NCI-H526 treated with DMSO at 0.1 percent for 48 hours (cell line): ENCODE data around the gene PHGDH.
A peak's percentile ranks its signal among the peaks of the same experiment; 100 is the strongest.

Source experiments
- DNase-seq: peaks from one replicate; lab custom pipeline; 2025; lab: John Stamatoyannopoulos, UW

Gene PHGDH

DNA sequence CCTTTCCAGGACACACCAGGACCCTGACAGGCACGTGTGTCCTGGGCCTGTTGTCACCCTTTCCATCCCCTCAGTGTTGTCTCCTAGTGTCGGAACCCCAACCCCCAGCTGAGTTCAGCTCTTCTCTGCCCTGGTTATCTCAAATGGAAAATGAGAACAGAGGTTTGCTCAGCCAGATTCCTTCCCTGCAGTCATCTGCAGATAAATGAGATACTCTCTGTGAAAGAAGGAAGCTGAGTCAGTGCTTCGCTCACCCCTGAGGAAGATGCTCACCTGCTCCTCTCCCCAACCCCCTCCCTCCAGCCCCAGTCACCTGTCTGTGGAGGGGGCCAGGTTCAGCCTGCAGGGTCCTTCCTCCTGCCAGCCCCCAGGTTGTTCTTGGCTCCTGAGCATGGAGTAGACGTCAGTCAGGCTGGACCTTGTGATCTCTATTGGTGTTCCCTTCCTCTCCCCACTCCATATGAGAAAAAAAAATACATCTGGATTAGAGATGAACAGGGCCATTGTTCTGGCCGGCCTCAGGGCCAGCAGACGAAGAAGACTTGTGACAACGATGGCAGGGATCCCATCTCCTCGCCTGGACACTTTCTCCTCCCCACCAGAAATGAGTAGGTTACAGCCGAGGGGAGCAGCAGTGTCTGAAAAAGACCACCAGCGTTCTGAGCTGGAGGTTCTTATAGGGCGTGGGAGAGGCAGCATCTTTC lies 20.9 kb downstream of the PHGDH start:
- no peak for DNase-seq

DNA sequence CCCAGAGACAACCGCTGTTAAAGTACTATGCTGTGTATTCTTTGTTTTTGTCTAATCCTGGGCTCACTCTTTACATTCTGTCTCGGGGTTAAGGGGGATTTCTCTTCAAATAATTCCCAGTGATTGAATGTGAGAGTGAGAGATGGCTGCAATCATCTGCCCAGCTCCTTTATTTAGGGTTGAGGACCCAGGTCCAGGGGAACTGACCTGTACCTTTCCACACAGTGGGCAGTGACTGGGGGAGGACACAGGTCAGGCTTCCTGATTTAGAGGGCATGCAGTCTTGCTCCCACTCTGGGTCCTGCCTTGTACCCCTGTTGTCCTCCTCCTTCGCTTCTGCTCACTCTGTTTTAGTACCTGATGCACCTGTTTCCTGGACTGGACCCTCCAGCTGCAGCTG lies 22.0 kb downstream of the PHGDH start:
- DNase-seq = no peak

DNA sequence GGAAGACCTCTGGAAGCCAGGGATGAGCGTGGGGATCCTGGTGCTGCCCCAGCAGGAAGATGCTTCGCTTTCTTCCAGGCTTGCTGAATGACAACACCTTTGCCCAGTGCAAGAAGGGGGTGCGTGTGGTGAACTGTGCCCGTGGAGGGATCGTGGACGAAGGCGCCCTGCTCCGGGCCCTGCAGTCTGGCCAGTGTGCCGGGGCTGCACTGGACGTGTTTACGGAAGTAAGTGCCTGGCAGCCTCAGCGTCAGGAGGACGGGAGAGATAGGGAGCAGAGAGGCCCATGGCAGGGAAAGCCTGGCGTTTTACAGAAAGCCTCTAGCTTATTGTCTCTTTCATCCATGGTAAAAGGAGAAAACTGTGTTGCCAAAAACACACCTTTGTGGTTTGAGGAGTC lies 23.5 kb downstream of the PHGDH start:
- DNase-seq = no peak

DNA sequence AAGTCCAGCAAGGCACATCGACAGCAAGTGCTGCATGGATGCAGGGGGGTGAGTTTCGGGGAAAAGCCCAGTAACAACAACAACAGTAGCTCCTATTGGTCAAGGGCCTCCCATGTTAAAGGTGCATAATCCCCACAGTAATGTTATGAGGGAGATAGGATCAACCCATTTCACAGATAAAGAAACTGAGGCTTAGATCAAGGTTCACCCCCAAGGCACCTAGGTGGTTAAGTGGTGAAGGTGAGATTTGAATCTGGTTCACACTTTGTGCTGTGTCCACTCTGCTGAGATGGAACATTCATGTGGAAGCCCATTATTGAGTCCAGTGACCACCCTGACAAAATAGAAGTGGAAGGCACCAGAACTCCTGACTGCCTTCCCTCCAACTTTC lies 24.9 kb downstream of the PHGDH start:
- DNase-seq = no peak

DNA sequence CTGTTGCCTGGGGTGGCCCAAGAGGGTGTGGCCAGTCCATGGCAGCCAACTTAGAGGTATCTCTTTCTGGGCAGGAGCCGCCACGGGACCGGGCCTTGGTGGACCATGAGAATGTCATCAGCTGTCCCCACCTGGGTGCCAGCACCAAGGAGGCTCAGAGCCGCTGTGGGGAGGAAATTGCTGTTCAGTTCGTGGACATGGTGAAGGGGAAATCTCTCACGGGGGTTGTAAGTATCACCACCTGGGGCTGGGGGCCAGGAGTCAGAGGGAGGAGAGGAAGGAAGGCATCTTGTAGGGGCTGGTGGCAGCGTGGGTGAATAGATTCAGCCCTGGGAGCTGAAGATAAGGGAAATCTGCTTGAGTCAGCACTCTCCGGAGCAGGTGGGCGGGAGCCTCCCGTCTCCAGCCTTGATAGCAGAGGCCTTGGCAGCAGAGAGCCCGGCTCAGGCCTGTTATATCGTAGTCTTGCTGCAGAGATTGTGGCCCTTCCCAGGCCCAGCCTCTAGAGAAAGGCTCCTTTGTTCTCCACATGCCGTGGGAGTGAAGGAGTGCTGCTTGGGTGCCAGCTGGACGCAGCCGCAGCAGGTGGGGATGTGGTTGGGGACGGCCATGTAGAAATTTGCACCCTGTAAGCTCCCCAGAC lies 25.4 kb downstream of the PHGDH start:
- DNase-seq = peak; percentile 79

DNA sequence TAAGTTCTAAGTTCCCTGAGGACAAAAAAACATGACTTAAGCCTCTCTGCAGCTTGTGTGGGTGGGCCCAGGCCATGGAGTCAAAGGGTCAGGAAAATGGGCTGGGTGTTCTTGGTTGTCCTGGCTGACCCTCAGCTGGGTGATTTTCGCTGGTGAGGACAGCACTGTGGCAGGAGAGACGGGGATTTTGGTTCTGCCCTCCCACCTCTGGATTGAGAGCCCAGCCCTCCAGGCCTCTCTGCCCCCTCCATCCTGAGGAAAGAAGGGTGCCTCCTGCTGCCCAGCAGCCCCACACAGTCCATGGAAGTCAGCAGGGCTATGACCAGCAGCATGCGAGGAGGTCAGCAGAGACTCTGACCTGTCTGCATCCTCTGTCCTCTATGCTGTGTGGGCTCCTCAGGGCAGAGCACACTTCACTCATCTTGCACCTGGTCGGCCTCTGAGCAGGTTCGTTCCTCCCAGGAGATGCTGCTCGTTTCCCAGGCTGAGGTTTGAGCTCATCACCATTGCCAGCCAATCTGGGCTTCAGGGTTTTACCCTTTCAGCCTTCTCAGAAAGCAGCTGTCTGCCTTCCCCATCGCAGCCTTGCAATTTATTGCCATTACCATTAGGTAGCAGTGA lies 26.5 kb downstream of the PHGDH start:
- DNase-seq = no peak

DNA sequence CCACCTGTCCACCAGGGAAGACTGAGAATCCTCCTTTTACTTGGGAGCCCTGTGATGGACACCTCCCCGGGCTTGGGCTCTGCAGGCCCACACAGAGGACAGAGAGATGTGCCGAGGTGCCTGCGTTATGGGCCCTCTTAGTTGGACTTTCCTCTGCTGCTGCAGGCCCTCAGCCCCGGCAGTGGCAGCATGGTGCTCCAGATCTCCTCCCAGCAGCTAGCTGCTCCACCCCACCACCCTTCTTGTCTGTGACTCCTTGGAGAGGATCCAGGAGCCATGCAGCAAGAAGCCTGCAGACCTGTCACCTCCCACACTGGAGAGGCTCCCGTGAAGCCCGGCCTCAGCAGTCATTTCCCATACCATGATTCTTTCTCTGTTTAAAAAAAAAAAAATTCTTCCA lies 27.4 kb downstream of the PHGDH start:
- DNase-seq = no peak

DNA sequence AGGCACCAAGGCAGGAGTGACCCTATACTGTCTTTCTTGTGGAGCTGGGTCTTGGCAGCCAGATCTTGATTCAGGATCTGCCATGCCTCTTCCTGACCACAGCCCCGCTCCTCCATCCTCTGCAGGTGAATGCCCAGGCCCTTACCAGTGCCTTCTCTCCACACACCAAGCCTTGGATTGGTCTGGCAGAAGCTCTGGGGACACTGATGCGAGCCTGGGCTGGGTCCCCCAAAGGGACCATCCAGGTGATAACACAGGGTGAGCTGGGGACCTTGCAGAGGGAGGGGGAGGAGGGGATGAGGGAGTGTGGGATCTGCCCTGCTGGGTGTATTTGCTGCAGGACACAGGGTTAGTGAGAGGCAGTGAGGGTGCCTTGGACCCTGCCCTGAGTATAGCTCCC lies 28.5 kb downstream of the PHGDH start:
- DNase-seq = no peak

DNA sequence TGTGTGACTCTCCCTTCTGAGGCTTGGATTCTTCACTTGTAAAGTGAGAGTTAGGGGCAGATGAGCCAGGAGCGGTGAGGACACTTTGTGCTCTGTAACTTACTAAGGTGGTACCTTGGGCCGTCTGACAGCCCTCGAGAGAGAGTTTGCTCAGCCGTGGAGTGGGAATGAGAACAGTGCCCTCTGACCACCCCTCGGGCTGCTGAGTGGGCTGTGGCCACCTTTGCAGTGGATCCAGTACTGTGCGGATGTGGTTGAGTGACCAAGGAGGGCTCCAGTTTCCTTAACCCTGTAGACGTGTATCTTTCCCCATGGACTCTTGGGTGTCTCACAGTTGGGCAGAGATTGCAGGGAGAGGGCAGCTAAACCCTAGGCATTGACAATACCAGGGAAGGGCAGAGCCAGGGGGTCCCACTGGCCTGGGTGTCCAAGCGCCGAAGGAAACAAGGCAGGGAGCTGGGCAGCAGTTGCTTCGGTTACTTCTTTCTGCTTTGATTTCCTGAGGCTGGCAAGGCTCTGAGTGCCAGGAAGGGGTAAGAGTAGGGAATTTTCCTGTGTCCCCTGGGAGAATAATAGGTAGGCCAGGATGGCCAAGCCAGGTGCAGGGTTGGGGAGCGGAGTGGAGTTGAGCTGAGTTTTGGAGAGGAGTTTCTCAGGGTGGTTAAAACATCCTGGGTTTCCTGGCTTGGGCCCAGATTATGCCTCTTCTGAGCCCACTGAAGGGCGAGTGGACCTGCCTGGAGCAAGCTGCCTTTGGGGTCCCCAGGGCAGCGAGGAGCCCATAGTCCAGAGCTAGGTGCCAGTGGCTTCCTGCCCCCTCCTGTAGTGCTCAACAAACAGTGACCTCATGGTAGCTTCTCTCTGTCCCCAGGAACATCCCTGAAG lies 29.4 kb downstream of the PHGDH start:
- DNase-seq = no peak

DNA sequence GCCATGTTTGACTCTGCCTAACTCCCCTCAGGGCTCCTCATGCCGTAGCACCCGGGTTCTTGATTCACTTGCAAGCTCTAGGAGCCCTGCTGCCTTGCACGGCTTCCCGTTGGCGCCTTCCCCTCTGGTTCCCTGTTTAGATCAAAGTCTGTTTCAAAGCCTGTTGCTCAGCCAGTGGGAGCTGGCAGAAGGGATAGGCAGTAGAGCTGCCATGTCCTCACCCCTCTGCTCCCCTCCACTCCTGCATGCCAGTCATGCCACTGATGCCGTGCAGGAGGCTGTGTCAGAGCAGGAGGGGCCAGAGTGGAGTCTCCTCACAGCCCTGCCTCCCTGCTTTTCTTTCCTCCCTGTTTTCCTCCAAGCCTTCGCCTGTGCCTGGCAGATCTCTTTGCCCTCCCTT lies 30.5 kb downstream of the PHGDH start:
- DNase-seq = no peak

DNA sequence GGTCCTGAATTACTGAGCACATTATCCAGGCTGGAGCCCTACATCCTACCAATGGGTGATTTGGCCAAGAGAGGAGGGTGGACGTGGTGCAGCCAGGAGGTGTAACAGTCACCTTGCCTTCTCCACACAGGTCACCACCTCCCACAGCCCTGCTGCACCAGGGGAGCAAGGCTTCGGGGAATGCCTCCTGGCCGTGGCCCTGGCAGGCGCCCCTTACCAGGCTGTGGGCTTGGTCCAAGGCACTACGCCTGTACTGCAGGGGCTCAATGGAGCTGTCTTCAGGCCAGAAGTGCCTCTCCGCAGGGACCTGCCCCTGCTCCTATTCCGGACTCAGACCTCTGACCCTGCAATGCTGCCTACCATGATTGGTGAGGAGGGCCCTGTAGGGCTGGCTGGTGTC lies 30.9 kb downstream of the PHGDH start:
- DNase-seq = no peak

DNA sequence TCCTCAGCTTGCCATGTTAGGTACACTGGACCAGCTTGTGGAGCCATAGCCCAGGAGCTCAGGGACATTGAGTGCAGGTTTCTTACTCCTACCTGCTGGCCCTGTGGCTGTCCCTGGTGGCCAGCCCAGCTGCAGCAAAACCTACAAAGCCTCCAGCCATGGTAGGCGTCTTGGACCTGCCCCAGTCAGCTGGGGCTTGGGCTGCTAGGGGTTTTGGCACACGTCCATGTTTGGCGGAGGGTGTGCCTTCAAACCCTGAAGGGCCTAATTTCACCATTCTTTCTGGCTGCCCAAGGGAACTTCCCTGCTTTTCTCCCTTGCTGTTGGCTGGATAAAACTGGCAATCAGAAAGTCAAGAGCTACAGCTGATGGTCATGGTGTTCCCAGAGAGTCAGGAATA lies 31.6 kb downstream of the PHGDH start:
- DNase-seq = no peak

DNA sequence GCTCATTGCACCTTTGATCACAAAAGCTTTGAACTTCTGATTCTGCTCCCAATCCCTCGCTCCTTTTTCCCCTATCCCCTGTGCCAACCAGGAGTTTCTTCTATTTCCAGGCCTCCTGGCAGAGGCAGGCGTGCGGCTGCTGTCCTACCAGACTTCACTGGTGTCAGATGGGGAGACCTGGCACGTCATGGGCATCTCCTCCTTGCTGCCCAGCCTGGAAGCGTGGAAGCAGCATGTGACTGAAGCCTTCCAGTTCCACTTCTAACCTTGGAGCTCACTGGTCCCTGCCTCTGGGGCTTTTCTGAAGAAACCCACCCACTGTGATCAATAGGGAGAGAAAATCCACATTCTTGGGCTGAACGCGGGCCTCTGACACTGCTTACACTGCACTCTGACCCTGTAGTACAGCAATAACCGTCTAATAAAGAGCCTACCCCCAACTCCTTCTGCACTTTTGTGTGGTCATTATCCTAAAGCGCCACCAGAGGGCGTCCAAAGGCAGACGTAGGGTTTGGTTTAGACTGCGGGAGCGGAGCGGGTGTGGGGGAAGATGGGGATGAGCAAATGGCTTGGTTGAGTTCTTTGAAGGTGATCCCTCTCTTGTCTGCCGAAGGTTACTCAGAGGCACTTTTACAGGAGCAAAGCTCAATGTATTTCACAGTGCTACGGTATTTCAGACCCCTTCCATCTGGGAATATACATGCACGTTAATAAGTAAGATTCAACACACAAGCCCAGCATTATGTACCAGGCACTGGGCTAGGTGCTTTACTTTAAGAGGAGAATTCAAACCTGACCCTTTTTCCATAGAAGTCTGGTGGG lies 32.3 kb downstream of the PHGDH start:
- peak; percentile 62 for DNase-seq

DNA sequence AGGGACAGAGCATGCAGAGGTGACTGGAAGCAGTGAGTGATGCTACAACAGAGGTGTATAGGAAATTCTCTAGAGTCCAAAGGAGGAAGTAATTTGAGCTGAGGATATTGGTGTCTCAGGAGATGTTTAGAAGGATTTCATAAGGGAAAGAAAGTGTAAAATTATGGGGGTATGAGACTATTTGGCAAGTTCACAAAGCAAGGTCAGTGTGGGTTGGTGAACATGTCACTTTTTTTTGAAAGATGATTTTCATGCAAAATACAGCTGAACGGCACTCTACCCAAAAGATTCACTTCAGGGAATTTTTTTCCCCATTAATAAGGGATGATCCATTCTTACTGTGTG lies 32.8 kb downstream of the PHGDH start:
- DNase-seq = no peak

DNA sequence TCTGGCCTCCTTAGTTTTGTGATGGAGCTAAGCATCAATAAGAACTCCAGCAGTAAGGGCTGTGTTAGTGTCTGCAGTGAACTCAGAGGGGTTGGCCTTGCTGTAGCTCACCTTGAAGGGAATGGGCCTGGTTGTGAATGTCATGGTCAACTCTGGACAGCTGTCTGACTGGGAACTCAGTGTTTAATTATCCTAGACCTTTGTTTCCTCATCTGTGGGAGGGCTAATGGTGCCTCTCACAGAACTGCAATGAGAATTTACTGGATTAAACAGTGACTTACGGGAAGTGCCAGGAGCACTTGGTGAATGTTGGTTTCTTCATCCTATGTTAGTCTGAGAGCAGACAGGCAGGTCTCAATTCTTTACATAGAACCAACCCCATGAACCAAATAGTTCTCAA lies 33.3 kb downstream of the PHGDH start:
- no peak for DNase-seq

DNA sequence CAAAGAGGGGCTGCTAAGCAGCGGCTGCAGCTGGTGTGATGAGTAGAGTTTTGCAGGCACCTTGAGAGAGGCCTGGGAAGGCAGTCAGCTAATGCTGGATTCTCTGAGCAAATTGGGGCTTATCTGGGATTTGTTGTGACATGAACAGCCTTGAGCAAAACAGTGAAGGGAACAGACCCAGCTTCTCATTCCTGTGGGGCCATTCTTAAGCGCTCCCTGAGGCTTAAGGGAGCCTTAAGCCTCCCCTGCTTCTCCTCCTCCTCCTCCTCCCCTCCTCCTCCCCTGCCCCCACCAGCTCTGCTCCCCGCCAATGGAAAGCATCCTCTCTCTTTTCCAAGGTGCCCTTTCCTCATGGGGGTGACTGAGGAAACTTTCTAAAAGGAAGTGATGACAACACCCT lies 35.7 kb downstream of the PHGDH start:
- DNase-seq = no peak

DNA sequence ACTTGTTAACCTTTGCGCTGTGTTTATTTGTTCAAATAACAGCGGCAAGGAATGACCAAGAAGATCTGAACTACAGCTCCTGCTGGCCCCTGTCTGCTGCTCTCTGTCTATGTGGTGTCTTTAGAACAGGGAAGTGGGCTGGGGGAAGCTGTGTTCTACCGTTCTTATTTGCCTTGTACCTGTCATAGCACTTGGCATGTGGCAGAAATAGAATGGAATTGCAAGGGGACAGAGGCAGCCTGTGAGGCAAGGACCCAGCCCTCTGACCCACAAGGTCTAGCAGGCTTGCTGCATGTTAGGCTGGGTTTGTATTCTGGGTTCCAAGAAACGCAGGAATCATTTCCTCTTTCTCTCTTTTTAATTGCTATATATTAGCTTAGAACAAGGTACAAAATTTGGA lies 36.3 kb downstream of the PHGDH start:
- DNase-seq = no peak

DNA sequence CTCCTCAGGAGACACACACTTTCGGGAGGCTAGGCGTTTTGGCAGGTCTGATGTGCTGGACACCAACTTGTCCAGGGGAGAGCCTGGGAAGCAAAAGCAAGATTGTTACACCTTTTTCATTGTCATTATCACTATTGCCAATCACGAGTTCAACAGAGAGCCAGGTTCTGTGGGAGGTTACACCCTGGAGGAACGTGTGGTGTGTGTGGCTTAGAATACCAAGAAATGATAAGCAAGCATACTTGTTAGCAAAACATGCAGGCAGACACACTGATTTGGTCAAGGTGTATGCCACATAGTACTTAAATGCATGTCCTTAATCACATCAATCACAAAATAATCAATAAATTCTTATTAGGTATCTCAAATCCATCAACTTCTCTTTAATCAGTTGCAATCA lies 40.9 kb downstream of the PHGDH start:
- no peak for DNase-seq

DNA sequence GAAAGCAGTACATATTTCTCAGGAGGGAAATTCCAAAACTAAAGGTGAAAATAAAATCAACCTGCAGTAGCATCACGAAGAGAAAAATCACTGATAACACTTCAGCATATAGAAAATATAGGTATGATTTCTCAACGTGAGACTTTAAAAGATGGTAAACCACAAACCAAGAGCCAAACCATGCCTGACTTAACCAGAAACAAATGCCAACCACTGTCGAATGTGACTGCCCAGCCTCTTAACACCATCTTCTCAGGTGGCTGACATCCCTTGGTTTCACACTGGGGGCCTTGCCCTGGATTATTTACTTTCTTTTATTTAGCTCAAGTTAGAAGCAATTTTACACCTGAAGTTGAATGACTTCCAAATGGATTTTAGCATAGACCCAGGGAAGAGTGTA lies 46.9 kb downstream of the PHGDH start:
- no peak for DNase-seq

DNA sequence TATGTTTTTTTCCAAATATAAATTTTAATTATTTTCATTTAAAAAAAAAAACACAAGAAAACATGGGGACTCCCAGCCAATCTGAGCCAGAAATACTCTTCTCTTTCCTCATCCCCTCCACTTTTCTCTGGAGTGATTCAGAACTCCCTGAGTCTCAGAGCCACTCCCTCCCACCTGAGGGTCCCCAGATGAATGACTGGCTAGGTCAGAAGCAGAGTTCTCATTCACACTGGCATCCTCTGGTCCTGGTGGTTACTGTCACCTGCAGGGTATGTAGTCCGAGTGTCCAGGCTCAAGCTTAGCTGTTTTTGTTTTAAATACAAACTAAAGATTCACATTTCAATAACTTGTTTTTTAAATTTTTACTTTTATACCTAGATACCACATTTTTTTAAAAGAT lies 50.7 kb downstream of the PHGDH start:
- DNase-seq = no peak

DNA sequence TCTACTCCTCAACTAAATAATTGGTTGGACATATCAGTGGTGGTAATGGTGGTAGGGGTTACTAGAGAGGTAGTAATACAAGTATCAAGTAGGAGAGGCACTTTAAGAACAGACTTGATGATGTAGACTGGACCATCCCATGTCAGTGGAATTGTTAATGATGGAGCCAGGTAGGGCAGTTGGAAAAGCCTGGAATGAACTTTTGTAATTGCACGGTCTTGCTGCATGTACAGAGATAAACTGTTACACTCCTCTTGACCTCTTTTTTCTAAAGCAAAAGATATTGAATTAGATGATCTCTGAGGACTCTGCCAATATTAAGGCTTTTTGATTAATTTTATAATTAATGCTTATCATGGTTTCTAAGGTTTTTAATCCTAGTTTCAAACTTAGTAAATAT lies 51.2 kb downstream of the PHGDH start:
- DNase-seq = no peak

DNA sequence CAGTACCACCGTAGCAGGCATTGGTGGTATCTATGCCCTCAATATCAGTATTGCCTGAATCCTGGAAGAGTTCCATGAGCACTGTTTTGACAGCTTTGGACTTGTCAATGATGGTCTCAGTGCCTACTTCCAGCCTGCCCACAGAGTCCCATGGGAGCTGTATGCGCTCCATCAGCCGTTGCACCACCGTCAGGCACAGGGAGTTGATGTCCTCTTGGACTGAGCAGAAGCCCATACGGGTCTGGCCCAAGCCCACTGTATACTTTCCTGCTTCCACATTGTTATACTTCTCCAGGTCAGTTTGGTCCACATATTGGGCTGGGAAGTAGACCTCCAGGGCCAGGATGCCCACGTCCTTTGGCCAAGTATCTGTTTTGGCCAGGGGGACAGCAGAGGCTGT lies 52.5 kb downstream of the PHGDH start:
- no peak for DNase-seq
